Measurements from ENCODE around the gene MAP3K15. TPM values are rescaled to one million over a fixed set of nuclear protein-coding genes. Genes with fewer than 3 reads are reported as not detected.

MAP3K15 gene
- total RNA-seq, 1 experiment from 2014 or later: 1.3 TPM

DNA sequence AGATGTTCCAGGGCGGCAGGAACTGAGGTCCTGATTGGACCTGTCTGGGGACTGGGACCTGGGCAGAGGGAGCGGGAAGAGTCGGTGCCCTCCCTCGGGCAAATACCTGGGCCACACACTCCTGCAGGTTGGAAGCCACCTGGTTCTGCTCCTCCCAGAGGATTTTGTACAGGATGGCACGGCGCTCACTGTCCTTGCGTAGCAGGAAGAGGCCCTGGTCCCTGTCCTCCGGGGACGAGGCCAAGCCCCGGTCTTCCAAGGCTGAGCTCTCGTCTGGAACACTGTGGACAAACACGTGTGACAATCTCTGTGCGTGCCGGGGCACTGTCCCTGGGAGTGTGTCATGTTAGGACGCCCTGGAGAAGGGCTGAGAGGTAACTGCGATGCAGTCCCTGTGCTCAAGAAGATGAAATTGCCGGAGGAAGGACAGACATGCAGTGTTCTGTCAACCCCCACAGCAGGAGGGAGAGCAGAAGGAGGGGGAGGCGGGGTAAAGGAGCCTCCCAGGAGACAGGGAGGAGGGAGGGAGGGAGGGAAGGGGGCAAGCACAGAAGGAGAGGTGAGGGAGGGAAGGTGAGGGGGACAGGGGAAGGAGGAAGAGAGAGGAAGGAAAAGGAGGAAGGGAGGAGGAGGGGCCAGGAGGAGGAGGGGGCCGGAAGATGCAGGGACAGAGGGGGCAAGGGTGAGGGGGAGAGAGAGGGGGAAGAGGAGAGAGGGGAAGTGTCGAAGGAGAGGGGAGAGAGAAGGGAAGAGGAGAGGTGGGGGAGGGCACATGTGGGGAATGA lies 142.6 kb downstream of the MAP3K15 start:
- no peaks in the 10 kb centered on the region for H3K79me2 ChIP-seq (ENCODE audit: insufficient read depth, low read length)
- H3K27ac ChIP-seq (ENCODE audit: low read depth, low read length): no peak overlapping the region
- no peak for DNase-seq (ENCODE audit: low read depth, low spot score)
- no peak overlapping the region for H3K4me2 ChIP-seq (ENCODE audit: low read length)
- no peaks in the 10 kb centered on the region for H4K20me1 ChIP-seq (ENCODE audit: insufficient read depth)
- intact Hi-C loops (cut with micrococcal nuclease): loop anchor here (5.0 kb wide), 1 partner anchor 160 kb away; no protein-coding TSS in a partner anchor
- TF ChIP-seq EZH2 (IDR thresholded peaks at IDR 0.05): no peak
- TF ChIP-seq EZH2phosphoT487 (IDR thresholded peaks at IDR 0.05; ENCODE audit: borderline replicate concordance): no peak
- no peak for TF ChIP-seq SIN3A (IDR thresholded peaks at IDR 0.05; ENCODE audit: low read depth)
- TF ChIP-seq CEBPB (IDR thresholded peaks at IDR 0.05; ENCODE audit: low read depth): no peak
- TF ChIP-seq, protein P1, sequence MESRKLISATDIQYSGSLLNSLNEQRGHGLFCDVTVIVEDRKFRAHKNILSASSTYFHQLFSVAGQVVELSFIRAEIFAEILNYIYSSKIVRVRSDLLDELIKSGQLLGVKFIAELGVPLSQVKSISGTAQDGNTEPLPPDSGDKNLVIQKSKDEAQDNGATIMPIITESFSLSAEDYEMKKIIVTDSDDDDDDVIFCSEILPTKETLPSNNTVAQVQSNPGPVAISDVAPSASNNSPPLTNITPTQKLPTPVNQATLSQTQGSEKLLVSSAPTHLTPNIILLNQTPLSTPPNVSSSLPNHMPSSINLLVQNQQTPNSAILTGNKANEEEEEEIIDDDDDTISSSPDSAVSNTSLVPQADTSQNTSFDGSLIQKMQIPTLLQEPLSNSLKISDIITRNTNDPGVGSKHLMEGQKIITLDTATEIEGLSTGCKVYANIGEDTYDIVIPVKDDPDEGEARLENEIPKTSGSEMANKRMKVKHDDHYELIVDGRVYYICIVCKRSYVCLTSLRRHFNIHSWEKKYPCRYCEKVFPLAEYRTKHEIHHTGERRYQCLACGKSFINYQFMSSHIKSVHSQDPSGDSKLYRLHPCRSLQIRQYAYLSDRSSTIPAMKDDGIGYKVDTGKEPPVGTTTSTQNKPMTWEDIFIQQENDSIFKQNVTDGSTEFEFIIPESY (IDR thresholded peaks at IDR 0.05; ENCODE audit: extremely low read depth, insufficient replicate concordance, low read length): no peak
- TF ChIP-seq SRF (IDR thresholded peaks at IDR 0.05; ENCODE audit: low read depth): no peak
- no peak for TF ChIP-seq POLR2AphosphoS5 (IDR thresholded peaks at IDR 0.05; ENCODE audit: low read depth, low read length)
- TF ChIP-seq, protein P2, sequence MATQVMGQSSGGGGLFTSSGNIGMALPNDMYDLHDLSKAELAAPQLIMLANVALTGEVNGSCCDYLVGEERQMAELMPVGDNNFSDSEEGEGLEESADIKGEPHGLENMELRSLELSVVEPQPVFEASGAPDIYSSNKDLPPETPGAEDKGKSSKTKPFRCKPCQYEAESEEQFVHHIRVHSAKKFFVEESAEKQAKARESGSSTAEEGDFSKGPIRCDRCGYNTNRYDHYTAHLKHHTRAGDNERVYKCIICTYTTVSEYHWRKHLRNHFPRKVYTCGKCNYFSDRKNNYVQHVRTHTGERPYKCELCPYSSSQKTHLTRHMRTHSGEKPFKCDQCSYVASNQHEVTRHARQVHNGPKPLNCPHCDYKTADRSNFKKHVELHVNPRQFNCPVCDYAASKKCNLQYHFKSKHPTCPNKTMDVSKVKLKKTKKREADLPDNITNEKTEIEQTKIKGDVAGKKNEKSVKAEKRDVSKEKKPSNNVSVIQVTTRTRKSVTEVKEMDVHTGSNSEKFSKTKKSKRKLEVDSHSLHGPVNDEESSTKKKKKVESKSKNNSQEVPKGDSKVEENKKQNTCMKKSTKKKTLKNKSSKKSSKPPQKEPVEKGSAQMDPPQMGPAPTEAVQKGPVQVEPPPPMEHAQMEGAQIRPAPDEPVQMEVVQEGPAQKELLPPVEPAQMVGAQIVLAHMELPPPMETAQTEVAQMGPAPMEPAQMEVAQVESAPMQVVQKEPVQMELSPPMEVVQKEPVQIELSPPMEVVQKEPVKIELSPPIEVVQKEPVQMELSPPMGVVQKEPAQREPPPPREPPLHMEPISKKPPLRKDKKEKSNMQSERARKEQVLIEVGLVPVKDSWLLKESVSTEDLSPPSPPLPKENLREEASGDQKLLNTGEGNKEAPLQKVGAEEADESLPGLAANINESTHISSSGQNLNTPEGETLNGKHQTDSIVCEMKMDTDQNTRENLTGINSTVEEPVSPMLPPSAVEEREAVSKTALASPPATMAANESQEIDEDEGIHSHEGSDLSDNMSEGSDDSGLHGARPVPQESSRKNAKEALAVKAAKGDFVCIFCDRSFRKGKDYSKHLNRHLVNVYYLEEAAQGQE (IDR thresholded peaks at IDR 0.05; ENCODE audit: low read depth): no peak
- no peak for TF ChIP-seq FOSL1 (IDR thresholded peaks at IDR 0.05; ENCODE audit: low read depth)
- no peak for TF ChIP-seq ZFX (IDR thresholded peaks at IDR 0.05)
- no peak for TF ChIP-seq EGR1 (IDR thresholded peaks at IDR 0.05; ENCODE audit: low read depth)
- TF ChIP-seq CBX3 (IDR thresholded peaks at IDR 0.05; ENCODE audit: low read depth): no peak
- no peaks in the 10 kb centered on the region for H3K27me3 ChIP-seq (ENCODE audit: insufficient read depth, low read length)
- RAD21 ChIA-PET (ENCODE audit: low non-redundant PET in 1 of 2, low total read pairs in 2 of 2, uncharacterized antibody in 2 of 2, unreplicated experiment in 2 of 2): no interaction called here
- H2AFZ ChIP-seq (ENCODE audit: low read depth, low read length, poor library complexity, severe bottlenecking): no peak overlapping the region
- BruUV-seq (replicated peaks): no TSS peak
- no peaks in the 10 kb centered on the region for H3K4me1 ChIP-seq (ENCODE audit: control insufficient read depth in 1 of 2, insufficient read depth in 2 of 2, low read length in 2 of 2)
- no peaks in the 10 kb centered on the region for H3K9me3 ChIP-seq (ENCODE audit: control insufficient read depth in 1 of 2, insufficient read depth in 1 of 2, low read depth in 1 of 2, low read length in 2 of 2)
- no peak overlapping the region for H3K9ac ChIP-seq (ENCODE audit: low read length)
- no peak overlapping the region for H3K4me3 ChIP-seq (replicated peaks in 1 of 2; ENCODE audit: low read depth in 1 of 2, low read length in 2 of 2)
- POLR2A ChIA-PET: no interaction called here
- CTCF ChIA-PET: interaction anchor here (1.1 to 1.6 kb wide), 4 partner anchors 10 to 221 kb away, joined by 3 to 6 read pairs (median 4); no protein-coding TSS in a partner anchor
- peak; percentile 44 for ATAC-seq
- no peaks in the 10 kb centered on the region for H3K36me3 ChIP-seq (ENCODE audit: control insufficient read depth in 1 of 2, insufficient read depth in 2 of 2, low read length in 2 of 2)
- no peaks in the 10 kb centered on the region for H3K9me2 ChIP-seq (ENCODE audit: insufficient read depth)

Data from HCT116 (cell line).